ENCODE results near the gene ESRRA. TPM values are rescaled to one million over a fixed set of nuclear protein-coding genes. Genes with fewer than 3 reads are reported as not detected.

Gene ESRRA
- total RNA-seq, 3 donors from 2014 or later (not counting 1 experiment from before 2014, with no cell fraction given): 47.1 to 51.3 (median 50.0) TPM

GRCh38 chr11:64347193-64347867 is 42.0 kb downstream of the ESRRA start:
- intact Hi-C loops (cut with micrococcal nuclease): no loop called here
- no peak overlapping the region for H3K27ac ChIP-seq (ENCODE audit: low read length)
- no peak for ATAC-seq
- no peak for TF ChIP-seq CTCF (IDR thresholded peaks at IDR 0.05)
- no peak for DNase-seq
- WGBS (ENCODE audit: insufficient coverage): 89% methylated on average over 12 of the region's 12 CpGs
- H3K27me3 Mint-ChIP-seq (ENCODE audit: low read depth in 2 of 2): no peaks in the 10 kb centered on the region
- H3K4me1 ChIP-seq (ENCODE audit: control insufficient read depth, insufficient read depth, low read length): peaks cover 12% of the 10 kb centered on the region
- H3K36me3 Mint-ChIP-seq: no peaks in the 10 kb centered on the region
- H3K4me3 ChIP-seq (ENCODE audit: low read length): no peak overlapping the region
- H3K9me3 Mint-ChIP-seq: no peaks in the 10 kb centered on the region
- H3K9me3 ChIP-seq (ENCODE audit: control insufficient read depth, insufficient read depth, low read length): no peaks in the 10 kb centered on the region
- peaks cover 45% of the 10 kb centered on the region for H3K36me3 ChIP-seq (ENCODE audit: control insufficient read depth, insufficient read depth, low read length)
- H3K27ac Mint-ChIP-seq: no peak overlapping the region
- no peaks in the 10 kb centered on the region for H3K27me3 ChIP-seq (ENCODE audit: control insufficient read depth, insufficient read depth, low read length)
- no peak overlapping the region for H3K4me3 Mint-ChIP-seq
- peaks cover 10 to 31% of the 10 kb centered on the region in 2 donors for H3K4me1 Mint-ChIP-seq

GRCh38 chr11:64348383-64349024 is 43.2 kb downstream of the ESRRA start:
- peaks cover 6% of the 10 kb centered on the region for H3K4me1 ChIP-seq (ENCODE audit: control insufficient read depth, insufficient read depth, low read length)
- no peak for TF ChIP-seq CTCF (IDR thresholded peaks at IDR 0.05)
- H3K4me1 Mint-ChIP-seq: peaks cover 10 to 24% of the 10 kb centered on the region in 2 donors
- H3K9me3 ChIP-seq (ENCODE audit: control insufficient read depth, insufficient read depth, low read length): no peaks in the 10 kb centered on the region
- no peaks in the 10 kb centered on the region for H3K36me3 Mint-ChIP-seq
- intact Hi-C loops (cut with micrococcal nuclease): no loop called here
- H3K9me3 Mint-ChIP-seq: no peaks in the 10 kb centered on the region
- no peaks in the 10 kb centered on the region for H3K27me3 ChIP-seq (ENCODE audit: control insufficient read depth, insufficient read depth, low read length)
- WGBS (ENCODE audit: insufficient coverage): 92% methylated on average over 14 of the region's 14 CpGs
- H3K27me3 Mint-ChIP-seq (ENCODE audit: low read depth in 2 of 2): no peaks in the 10 kb centered on the region
- ATAC-seq (no peak), DNase-seq (no peak)
- H3K4me3 ChIP-seq (ENCODE audit: low read length): no peak overlapping the region
- no peak overlapping the region for H3K4me3 Mint-ChIP-seq
- H3K27ac ChIP-seq (ENCODE audit: low read length): no peak overlapping the region
- H3K36me3 ChIP-seq (ENCODE audit: control insufficient read depth, insufficient read depth, low read length): peaks cover 48% of the 10 kb centered on the region
- H3K27ac Mint-ChIP-seq: no peak overlapping the region

GRCh38 chr11:64349025-64349387 is 43.7 kb downstream of the ESRRA start:
- 96% methylated on average over 7 of the region's 7 CpGs for WGBS (ENCODE audit: insufficient coverage)
- Mint-ChIP-seq H3K9me3 (no peaks in the 10 kb centered on the region), H3K36me3 (no peaks in the 10 kb centered on the region), H3K4me1 (peaks cover 10 to 24% of the 10 kb centered on the region in 2 donors), H3K27me3 (ENCODE audit: low read depth in 2 of 2) (no peaks in the 10 kb centered on the region), H3K4me3 (no peak overlapping the region), H3K27ac (no peak overlapping the region)
- Histone ChIP-seq H3K4me3 (ENCODE audit: low read length) (no peak overlapping the region), H3K36me3 (ENCODE audit: control insufficient read depth, insufficient read depth, low read length) (peaks cover 46% of the 10 kb centered on the region), H3K27me3 (ENCODE audit: control insufficient read depth, insufficient read depth, low read length) (no peaks in the 10 kb centered on the region), H3K27ac (ENCODE audit: low read length) (no peak overlapping the region), H3K4me1 (ENCODE audit: control insufficient read depth, insufficient read depth, low read length) (peaks cover 3% of the 10 kb centered on the region), H3K9me3 (ENCODE audit: control insufficient read depth, insufficient read depth, low read length) (no peaks in the 10 kb centered on the region)
- ATAC-seq (no peak), DNase-seq (no peak)
- intact Hi-C loops (cut with micrococcal nuclease): no loop called here
- TF ChIP-seq CTCF (IDR thresholded peaks at IDR 0.05): no peak
